ENCODE data around the gene RTP5.

RTP5 gene

GRCh38 chr2:241890524-241891235 is 21.2 kb downstream of the RTP5 start:
- no peak for DNase-seq

- DNase-seq: no peak
These were observed 21.9 kb downstream of the RTP5 start for GRCh38 chr2:241891315-241891987.

GRCh38 chr2:241891988-241892298 is 22.4 kb downstream of the RTP5 start:
- no peak for DNase-seq

GRCh38 chr2:241892299-241893137 is 23.0 kb downstream of the RTP5 start:
- DNase-seq: no peak

- no peak for DNase-seq
These were observed 23.7 kb downstream of the RTP5 start for GRCh38 chr2:241893265-241893664.

- no peak for DNase-seq
These were observed 24.6 kb downstream of the RTP5 start for GRCh38 chr2:241894056-241894641.

- DNase-seq: no peak
These were observed 25.3 kb downstream of the RTP5 start for GRCh38 chr2:241894681-241895426.

GRCh38 chr2:241895427-241895711 is 25.8 kb downstream of the RTP5 start:
- no peak for DNase-seq

GRCh38 chr2:241895712-241896641 is 26.4 kb downstream of the RTP5 start:
- no peak for DNase-seq

- DNase-seq: no peak
These were observed 27.2 kb downstream of the RTP5 start for GRCh38 chr2:241896746-241897201.

GRCh38 chr2:241897231-241897916 is 27.8 kb downstream of the RTP5 start:
- no peak for DNase-seq

- DNase-seq: no peak
These were observed 29.1 kb downstream of the RTP5 start for GRCh38 chr2:241898463-241899270.

GRCh38 chr2:241900251-241901017 is 30.9 kb downstream of the RTP5 start:
- DNase-seq: no peak

- no peak for DNase-seq
These were observed 31.5 kb downstream of the RTP5 start for GRCh38 chr2:241901018-241901380.

- DNase-seq: no peak
These were observed 32.2 kb downstream of the RTP5 start for GRCh38 chr2:241901500-241902351.

GRCh38 chr2:241902357-241902991 is 32.9 kb downstream of the RTP5 start:
- DNase-seq: no peak

GRCh38 chr2:241903121-241904010 is 33.8 kb downstream of the RTP5 start:
- no peak for DNase-seq
